ENCODE data around the gene ABCA9.
"Not testable (repeated sequence)": the region's sequence is repeated elsewhere in the genome, so short reads cannot be mapped to it uniquely, and the experiment has no call there.

GRCh38 chr17:68959117-68959516 lies 101.6 kb downstream of the ABCA9 start:
- TF ChIP-seq POLR2A, POLR2AphosphoS5 (IDR thresholded peaks at IDR 0.05; ENCODE audit: low read depth, low read length): not testable (repeated sequence)

Data from GM12892 (cell line).